PC-3 (cell line): ENCODE results near the gene CES5A. TPM values are rescaled to one million over a fixed set of nuclear protein-coding genes. Genes with fewer than 3 reads are reported as not detected.

Experiments
- ATAC-seq: fragments of 200-7000 bp; cut with Tn5 transposase; 2 replicates; pipeline ENCODE4 v1.9.1; 2020; ENCODE audit warnings: mild to moderate bottlenecking, moderate library complexity
- BruUV-seq: library from RNA; stranded (reverse); fragments of 400-500 nt; replicated peaks from 2 replicates; lab custom pipeline; 2021; lab: Mats Ljungman, UMichigan
- CTCF ChIA-PET: fragments of 300-600 bp; sonication (Branson Sonifier 250); formaldehyde crosslinking; loops from one replicate; lab custom pipeline; 2022; ENCODE audit warnings: antibody characterized with exemption; lab: Charles Lee
- POLR2A ChIA-PET: fragments of 300-600 bp; sonication (Branson Sonifier 250); formaldehyde crosslinking; loops from one replicate; lab custom pipeline; 2022; ENCODE audit warnings: antibody characterized with exemption; ENCODE audit not compliant: unreplicated experiment; lab: Charles Lee
- DNase-seq: peaks from one replicate; pipeline ENCODE4 v3.0.0-alpha.2; 2015
- H2AFZ ChIP-seq: fragments of 300-600 bp; sonication (generic); 2 replicates; pipeline ENCODE4 v1.6.0; 2016; ENCODE audit warnings: antibody characterized with exemption, low read length
- H3F3A ChIP-seq: fragments of 300-600 bp; sonication (generic); one replicate; pipeline ENCODE4 v1.6.0; 2017; ENCODE audit warnings: antibody characterized with exemption, low read length, control low read depth, mild to moderate bottlenecking; ENCODE audit not compliant: unreplicated experiment
- H3K27ac ChIP-seq: fragments of 300-600 bp; sonication (generic); 2 replicates; pipeline ENCODE4 v1.5.1; 2016; ENCODE audit warnings: mild to moderate bottlenecking, low read length
- H3K27me3 ChIP-seq: fragments of 300-600 bp; sonication (generic); 2 replicates; pipeline ENCODE4 v1.6.1; 2016; ENCODE audit warnings: low read length, mixed read lengths
- H3K36me3 ChIP-seq: fragments of 300-600 bp; sonication (generic); 2 replicates; pipeline ENCODE4 v1.6.1; 2016; ENCODE audit warnings: low read depth, mixed run types, low read length, mixed read lengths
- H3K4me1 ChIP-seq: fragments of 300-600 bp; sonication (generic); 2 replicates; pipeline ENCODE4 v1.5.1; 2016; ENCODE audit warnings: low read length; ENCODE audit not compliant: insufficient read depth
- H3K4me2 ChIP-seq: fragments of 300-600 bp; sonication (generic); 2 replicates; pipeline ENCODE4 v1.6.0; 2016; ENCODE audit warnings: low read length
- H3K4me3 ChIP-seq: fragments of 300-600 bp; sonication (generic); 2 replicates; pipeline ENCODE4 v1.5.1; 2016; ENCODE audit warnings: mild to moderate bottlenecking, low read length, mixed read lengths
- H3K79me2 ChIP-seq: fragments of 300-600 bp; sonication (generic); 2 replicates; pipeline ENCODE4 v1.6.1; 2017; ENCODE audit warnings: low read length, mixed read lengths
- H3K9ac ChIP-seq: fragments of 300-600 bp; sonication (generic); 2 replicates; pipeline ENCODE4 v1.6.0; 2016; ENCODE audit warnings: mild to moderate bottlenecking, low read length
- H3K9me2 ChIP-seq: fragments of 300-600 bp; sonication (generic); replicated peaks from 2 replicates; pipeline ENCODE4 v1.6.1; 2016; ENCODE audit warnings: mixed run types, low read length, mixed read lengths
- H3K9me3 ChIP-seq: fragments of 300-600 bp; sonication (generic); 2 replicates; pipeline ENCODE4 v1.6.1; 2016; ENCODE audit warnings: low read length, mixed read lengths
- H4K20me1 ChIP-seq: fragments of 300-600 bp; sonication (generic); 2 replicates; pipeline ENCODE4 v1.6.1; 2016; ENCODE audit warnings: low read length, mixed read lengths
- EZH2 ChIP-seq: fragments of 300-600 bp; sonication (generic); IDR thresholded peaks from one replicate; pipeline ENCODE4 v1.6.1; 2017; ENCODE audit warnings: antibody characterized with exemption, mild to moderate bottlenecking, low read length; ENCODE audit not compliant: unreplicated experiment
- EZH2phosphoT487 ChIP-seq: fragments of 300-600 bp; sonication (generic); IDR thresholded peaks from 2 replicates; pipeline ENCODE4 v1.6.1; 2018; ENCODE audit warnings: mild to moderate bottlenecking, antibody characterized with exemption, low read length, borderline replicate concordance
- intact Hi-C: fragments of 100-400 bp; cut with micrococcal nuclease; formaldehyde crosslinking; loops from 2 replicates; pipeline ENCODE4 v1.9.0; 2023
- total RNA-seq: library from RNA; depleted of rRNA; stranded (reverse); fragments of >200 nt; gene quantifications from 2 replicates; pipeline ENCODE4 v1.2.3, GENCODE V29; 2014
- TF ChIP-seq, protein P1 (sequence below): fragments of 300-600 bp; sonication (generic); conservative IDR thresholded peaks from 2 replicates; pipeline ENCODE4 v1.5.1; 2017; ENCODE audit warnings: antibody characterized with exemption, low read depth, mild to moderate bottlenecking, low read length

CES5A gene
- total RNA-seq, 1 experiment from 2014 or later = not detected

DNA sequence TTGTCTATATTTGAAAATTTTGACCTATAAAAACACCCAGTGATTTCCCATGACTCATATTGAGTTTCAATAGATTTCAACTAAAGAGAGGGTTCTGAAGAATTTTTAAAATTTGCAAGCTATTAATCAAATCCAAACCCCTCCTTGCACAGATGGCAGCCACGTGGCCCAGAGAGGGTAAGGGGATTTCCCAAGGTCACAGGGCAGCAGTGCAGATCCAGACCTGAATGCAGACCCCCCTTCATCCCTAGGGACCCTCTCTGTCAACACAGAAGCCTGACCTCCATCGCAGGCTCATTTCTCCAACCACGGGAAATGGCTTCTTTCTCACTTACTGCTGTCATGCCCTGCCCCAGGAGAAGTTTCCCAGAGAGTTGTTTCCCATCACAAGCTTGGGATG lies 24.7 kb upstream of the CES5A start:
- intact Hi-C loops = no loop called here
- H3K4me3 ChIP-seq = no peak overlapping the region
- H3F3A ChIP-seq = no peaks in the 10 kb centered on the region
- no peaks in the 10 kb centered on the region for H3K9me3 ChIP-seq
- H3K79me2 ChIP-seq = no peaks in the 10 kb centered on the region
- no peaks in the 10 kb centered on the region for H4K20me1 ChIP-seq
- no peaks in the 10 kb centered on the region for H3K4me1 ChIP-seq
- H3K9me2 ChIP-seq = no peaks in the 10 kb centered on the region
- ATAC-seq (no peak), DNase-seq (no peak)
- ChIA-PET POLR2A (no interaction called here), CTCF (no interaction called here)
- TF ChIP-seq EZH2 = no peak
- no peak overlapping the region for H3K9ac ChIP-seq
- BruUV-seq = no TSS peak
- H2AFZ ChIP-seq = no peak overlapping the region
- H3K27me3 ChIP-seq = no peaks in the 10 kb centered on the region
- H3K27ac ChIP-seq = no peak overlapping the region
- H3K36me3 ChIP-seq = no peaks in the 10 kb centered on the region
- H3K4me2 ChIP-seq = no peak overlapping the region

DNA sequence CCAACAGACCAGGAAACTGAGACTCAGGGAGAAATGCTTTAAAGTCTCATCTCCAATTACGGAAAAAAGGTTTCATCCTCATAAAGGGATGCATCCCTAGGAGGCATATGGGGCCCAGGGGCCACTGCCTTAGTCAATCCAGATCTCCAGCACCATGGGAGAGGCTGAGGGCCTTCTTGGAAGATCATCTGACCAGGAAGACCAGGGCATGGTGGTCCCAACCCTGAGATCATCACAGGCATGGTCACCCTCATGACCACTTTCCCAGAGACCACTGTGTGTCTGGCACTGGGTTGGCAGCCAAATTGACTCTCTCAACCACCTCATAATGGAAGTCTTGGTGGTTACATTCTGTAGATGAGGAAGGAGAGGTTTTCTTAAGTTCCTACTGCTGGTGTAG lies 23.4 kb upstream of the CES5A start:
- ATAC-seq (no peak), DNase-seq (no peak)
- no peaks in the 10 kb centered on the region for H3K27me3 ChIP-seq
- POLR2A ChIA-PET = no interaction called here
- H3K4me2 ChIP-seq = no peak overlapping the region
- H3F3A ChIP-seq = no peaks in the 10 kb centered on the region
- no peaks in the 10 kb centered on the region for H3K9me3 ChIP-seq
- H3K27ac ChIP-seq = no peak overlapping the region
- BruUV-seq = no TSS peak
- no peaks in the 10 kb centered on the region for H3K36me3 ChIP-seq
- no peaks in the 10 kb centered on the region for H4K20me1 ChIP-seq
- no peaks in the 10 kb centered on the region for H3K9me2 ChIP-seq
- H3K4me1 ChIP-seq = no peaks in the 10 kb centered on the region
- H3K79me2 ChIP-seq = no peaks in the 10 kb centered on the region
- no peak overlapping the region for H3K9ac ChIP-seq
- intact Hi-C loops = no loop called here
- TF ChIP-seq EZH2phosphoT487 (no peak), EZH2 (no peak)
- no peak overlapping the region for H2AFZ ChIP-seq
- CTCF ChIA-PET = no interaction called here
- no peak overlapping the region for H3K4me3 ChIP-seq

GRCh38 chr16:55892821-55893220 lies 17.6 kb upstream of the CES5A start:
- no peak overlapping the region for H2AFZ ChIP-seq
- no peak for ATAC-seq
- H3K27ac ChIP-seq = no peak overlapping the region
- no peaks in the 10 kb centered on the region for H3K79me2 ChIP-seq
- no peaks in the 10 kb centered on the region for H3F3A ChIP-seq
- ChIA-PET POLR2A (no interaction called here), CTCF (interaction anchor here (0.6 kb wide), 1 partner anchor 234 kb away, joined by 3 read pairs; no protein-coding TSS in a partner anchor)
- no peaks in the 10 kb centered on the region for H3K9me3 ChIP-seq
- no peak overlapping the region for H3K4me3 ChIP-seq
- no TSS peak for BruUV-seq
- H3K36me3 ChIP-seq = no peaks in the 10 kb centered on the region
- no peaks in the 10 kb centered on the region for H3K27me3 ChIP-seq
- DNase-seq = no peak
- H3K9me2 ChIP-seq = no peaks in the 10 kb centered on the region
- TF ChIP-seq, protein P1, sequence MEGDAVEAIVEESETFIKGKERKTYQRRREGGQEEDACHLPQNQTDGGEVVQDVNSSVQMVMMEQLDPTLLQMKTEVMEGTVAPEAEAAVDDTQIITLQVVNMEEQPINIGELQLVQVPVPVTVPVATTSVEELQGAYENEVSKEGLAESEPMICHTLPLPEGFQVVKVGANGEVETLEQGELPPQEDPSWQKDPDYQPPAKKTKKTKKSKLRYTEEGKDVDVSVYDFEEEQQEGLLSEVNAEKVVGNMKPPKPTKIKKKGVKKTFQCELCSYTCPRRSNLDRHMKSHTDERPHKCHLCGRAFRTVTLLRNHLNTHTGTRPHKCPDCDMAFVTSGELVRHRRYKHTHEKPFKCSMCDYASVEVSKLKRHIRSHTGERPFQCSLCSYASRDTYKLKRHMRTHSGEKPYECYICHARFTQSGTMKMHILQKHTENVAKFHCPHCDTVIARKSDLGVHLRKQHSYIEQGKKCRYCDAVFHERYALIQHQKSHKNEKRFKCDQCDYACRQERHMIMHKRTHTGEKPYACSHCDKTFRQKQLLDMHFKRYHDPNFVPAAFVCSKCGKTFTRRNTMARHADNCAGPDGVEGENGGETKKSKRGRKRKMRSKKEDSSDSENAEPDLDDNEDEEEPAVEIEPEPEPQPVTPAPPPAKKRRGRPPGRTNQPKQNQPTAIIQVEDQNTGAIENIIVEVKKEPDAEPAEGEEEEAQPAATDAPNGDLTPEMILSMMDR = no peak
- TF ChIP-seq EZH2 (no peak), EZH2phosphoT487 (no peak)
- intact Hi-C loops = no loop called here
- H4K20me1 ChIP-seq = no peaks in the 10 kb centered on the region
- no peak overlapping the region for H3K9ac ChIP-seq
- no peak overlapping the region for H3K4me2 ChIP-seq
- no peaks in the 10 kb centered on the region for H3K4me1 ChIP-seq

GRCh38 chr16:55889518-55889917 lies 14.3 kb upstream of the CES5A start:
- Histone ChIP-seq H3K36me3 (no peaks in the 10 kb centered on the region), H3K9me2 (no peaks in the 10 kb centered on the region), H3K4me2 (no peak overlapping the region), H2AFZ (no peak overlapping the region), H3K27ac (no peak overlapping the region), H3K27me3 (no peaks in the 10 kb centered on the region), H3K79me2 (no peaks in the 10 kb centered on the region), H3K9ac (no peak overlapping the region), H3K9me3 (no peaks in the 10 kb centered on the region; the same call in 1 of the 2 replicates), H3F3A (no peaks in the 10 kb centered on the region), H3K4me3 (no peak overlapping the region), H3K4me1 (no peaks in the 10 kb centered on the region), H4K20me1 (no peaks in the 10 kb centered on the region)
- no peak for TF ChIP-seq EZH2phosphoT487
- no peak for TF ChIP-seq EZH2
- TF ChIP-seq, protein P1 = no peak
- intact Hi-C loops = no loop called here
- DNase-seq (no peak), ATAC-seq (no peak)
- CTCF ChIA-PET = no interaction called here
- BruUV-seq = no TSS peak
- POLR2A ChIA-PET = interaction anchor here (1.0 kb wide), 1 partner anchor 14 kb away, joined by 3 read pairs; no protein-coding TSS in a partner anchor
